Mammary epithelial cell (primary cell): ENCODE data around the gene FOXR1.

ENCODE experiments used
- EZH2 ChIP-seq: IDR thresholded peaks from 2 replicates; pipeline ENCODE4 v1.6.1; 2012; ENCODE audit warnings: low read length, inconsistent platforms, borderline replicate concordance
- TF ChIP-seq, protein P1 (sequence below), 2 donors: IDR thresholded peaks in 1 of 2; conservative IDR thresholded peaks in 1 of 2; 2 replicates each; pipeline ENCODE4 v1.5.1; 2011 to 2012; ENCODE audit warnings: inconsistent platforms in 2 of 2, low read length in 2 of 2, mild to moderate bottlenecking in 2 of 2, control low read depth in 1 of 2, low read depth in 1 of 2; ENCODE audit not compliant: insufficient read depth in 1 of 2; ENCODE audit errors: extremely low read depth in 1 of 2

DNA sequence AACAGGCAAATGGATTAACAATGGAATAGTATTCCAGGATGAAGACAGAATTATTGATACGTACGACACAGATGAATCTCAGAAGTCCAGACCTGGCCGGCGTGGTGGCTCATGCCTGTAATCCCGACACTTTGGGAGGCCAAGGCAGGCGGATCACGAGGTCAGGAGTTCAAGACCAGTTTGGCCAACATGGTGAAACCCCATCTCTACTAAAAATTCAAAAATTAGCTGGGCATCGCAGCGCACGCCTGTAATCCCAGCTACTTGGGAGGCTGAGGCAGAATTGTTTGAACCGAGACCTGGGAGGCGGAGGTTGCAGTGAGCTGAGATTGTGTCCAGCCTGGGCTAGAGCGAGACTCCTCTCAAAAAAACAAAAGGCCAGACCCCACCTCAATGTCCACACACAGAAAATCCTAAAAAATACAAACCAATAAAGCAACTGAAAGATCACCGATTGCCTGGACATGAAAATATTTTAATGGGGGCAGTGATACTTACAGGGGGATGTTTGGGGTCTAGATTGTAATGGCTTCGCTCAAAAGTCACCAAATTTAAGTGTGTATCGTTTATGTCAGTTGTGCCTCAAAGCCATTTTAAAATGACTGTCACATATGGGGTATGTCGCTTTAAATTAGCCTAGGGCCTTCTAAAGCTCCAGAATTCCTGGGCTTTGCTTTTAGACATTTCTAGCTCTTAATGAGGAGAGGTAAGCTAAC is 42.8 kb downstream of the FOXR1 start:
- TF ChIP-seq, protein P1, sequence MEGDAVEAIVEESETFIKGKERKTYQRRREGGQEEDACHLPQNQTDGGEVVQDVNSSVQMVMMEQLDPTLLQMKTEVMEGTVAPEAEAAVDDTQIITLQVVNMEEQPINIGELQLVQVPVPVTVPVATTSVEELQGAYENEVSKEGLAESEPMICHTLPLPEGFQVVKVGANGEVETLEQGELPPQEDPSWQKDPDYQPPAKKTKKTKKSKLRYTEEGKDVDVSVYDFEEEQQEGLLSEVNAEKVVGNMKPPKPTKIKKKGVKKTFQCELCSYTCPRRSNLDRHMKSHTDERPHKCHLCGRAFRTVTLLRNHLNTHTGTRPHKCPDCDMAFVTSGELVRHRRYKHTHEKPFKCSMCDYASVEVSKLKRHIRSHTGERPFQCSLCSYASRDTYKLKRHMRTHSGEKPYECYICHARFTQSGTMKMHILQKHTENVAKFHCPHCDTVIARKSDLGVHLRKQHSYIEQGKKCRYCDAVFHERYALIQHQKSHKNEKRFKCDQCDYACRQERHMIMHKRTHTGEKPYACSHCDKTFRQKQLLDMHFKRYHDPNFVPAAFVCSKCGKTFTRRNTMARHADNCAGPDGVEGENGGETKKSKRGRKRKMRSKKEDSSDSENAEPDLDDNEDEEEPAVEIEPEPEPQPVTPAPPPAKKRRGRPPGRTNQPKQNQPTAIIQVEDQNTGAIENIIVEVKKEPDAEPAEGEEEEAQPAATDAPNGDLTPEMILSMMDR (conservative IDR thresholded peaks at IDR 0.05 in 1 of 2, IDR thresholded peaks at IDR 0.05 in 1 of 2; ENCODE audit: extremely low read depth in 1 of 2, insufficient read depth in 1 of 2, low read depth in 1 of 2, low read length in 2 of 2), result no peak
- TF ChIP-seq EZH2, result no peak
